ENCODE measurements around the gene SLC22A17. TPM values are rescaled to one million over a fixed set of nuclear protein-coding genes. Genes with fewer than 3 reads are reported as not detected.
A peak's percentile ranks its signal among the peaks of the same experiment; 100 is the strongest.

The SLC22A17 gene
- total and polyA plus RNA-seq, 10 of the 15 experiments (the other 5 are each of a cell fraction or from before 2014, with no cell fraction given), result not detected

DNA sequence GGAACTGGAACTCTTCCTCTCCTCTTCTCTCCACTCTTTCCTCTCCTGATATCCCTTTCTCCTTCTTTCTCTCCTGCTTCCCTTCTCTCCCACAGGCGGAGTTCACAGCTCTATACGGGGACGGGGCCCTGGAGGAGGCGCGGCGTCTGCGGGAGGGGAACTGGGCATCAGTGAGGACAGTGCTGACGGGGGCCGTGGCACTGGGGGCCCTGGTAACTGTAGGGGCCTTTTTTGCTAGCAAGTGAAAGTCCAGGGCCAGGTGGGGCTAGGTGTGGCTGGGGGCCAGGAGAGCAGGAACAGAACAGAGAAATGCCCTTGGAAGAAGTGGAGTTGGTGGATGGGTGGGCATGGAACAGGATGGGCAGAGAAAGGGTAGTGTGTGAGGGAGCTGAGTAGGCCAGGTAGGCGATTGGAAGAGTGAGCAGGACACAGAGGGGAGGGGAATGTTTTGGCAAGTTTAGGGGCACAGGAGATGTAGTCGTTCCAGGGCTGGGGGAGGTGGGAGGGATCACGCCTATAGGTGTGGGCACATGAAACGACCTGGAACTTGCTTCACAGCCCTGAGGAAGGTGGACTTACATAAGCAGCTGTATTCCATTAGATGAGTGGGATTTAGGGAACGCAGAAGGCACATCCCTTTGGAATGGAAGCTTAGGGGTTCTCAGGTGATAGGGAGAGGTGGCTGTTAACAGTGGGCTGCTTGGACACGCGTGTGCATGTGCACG, 43.8 kb downstream of the SLC22A17 start:
- peak overlapping the region; percentile 80 for H3K4me2 ChIP-seq (ENCODE audit: control insufficient read depth, insufficient read depth)
- ChIA-PET POLR2A (interaction anchor here (0.7 to 3.7 kb wide), 3 partner anchors 8 to 12 kb away, joined by 6 to 55 read pairs (median 15); partner anchors contain the start of gene PABPN1), RAD21 (ENCODE audit: unreplicated experiment) (interaction anchor here (8.7 kb wide), 1 partner anchor 13 kb away, joined by 103 read pairs; the partner anchor contains the start of gene PABPN1), CTCF (interaction anchor here (2.0 to 4.5 kb wide), 2 partner anchors 12 to 14 kb away, joined by 11 to 37 read pairs; partner anchors contain the start of gene PABPN1), SMC1A (ENCODE audit: uncharacterized antibody, unreplicated experiment) (interaction anchor here (1.2 to 2.5 kb wide), 3 partner anchors 12 to 18 kb away, joined by 3 to 10 read pairs (median 5); partner anchors contain the start of gene PABPN1)
- in situ Hi-C loops (cut with MboI), result loop anchor here (10.0 to 25.0 kb wide), 2 partner anchors 803 to 1126 kb away; partner anchors contain the start of genes DCAF11 and NRL
- FAIRE-seq (no peak), ATAC-seq (no peak), DNase-seq (ENCODE audit: low read depth, low spot score) (no peak)
- BruUV-seq (replicated peaks), result no TSS peak
- TF ChIP-seq SMC3 (IDR thresholded peaks at IDR 0.05; ENCODE audit: borderline replicate concordance, low read length) (no peak), BHLHE40 (IDR thresholded peaks at IDR 0.05; ENCODE audit: borderline replicate concordance in 1 of 2, low read depth in 2 of 2, low read length in 1 of 2) (no peak), GABPA (IDR thresholded peaks at IDR 0.05; ENCODE audit: low read depth) (no peak), RUNX3 (IDR thresholded peaks at IDR 0.05; ENCODE audit: low read length) (no peak), CHD2 (IDR thresholded peaks at IDR 0.05; ENCODE audit: borderline replicate concordance, low read depth, low read length) (no peak), BRCA1 (IDR thresholded peaks at IDR 0.05; ENCODE audit: low read depth, low read length) (no peak)
- TF ChIP-seq, protein P1, sequence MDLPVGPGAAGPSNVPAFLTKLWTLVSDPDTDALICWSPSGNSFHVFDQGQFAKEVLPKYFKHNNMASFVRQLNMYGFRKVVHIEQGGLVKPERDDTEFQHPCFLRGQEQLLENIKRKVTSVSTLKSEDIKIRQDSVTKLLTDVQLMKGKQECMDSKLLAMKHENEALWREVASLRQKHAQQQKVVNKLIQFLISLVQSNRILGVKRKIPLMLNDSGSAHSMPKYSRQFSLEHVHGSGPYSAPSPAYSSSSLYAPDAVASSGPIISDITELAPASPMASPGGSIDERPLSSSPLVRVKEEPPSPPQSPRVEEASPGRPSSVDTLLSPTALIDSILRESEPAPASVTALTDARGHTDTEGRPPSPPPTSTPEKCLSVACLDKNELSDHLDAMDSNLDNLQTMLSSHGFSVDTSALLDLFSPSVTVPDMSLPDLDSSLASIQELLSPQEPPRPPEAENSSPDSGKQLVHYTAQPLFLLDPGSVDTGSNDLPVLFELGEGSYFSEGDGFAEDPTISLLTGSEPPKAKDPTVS (IDR thresholded peaks at IDR 0.05; ENCODE audit: low read depth, low read length), result no peak
- TF ChIP-seq, protein P2, sequence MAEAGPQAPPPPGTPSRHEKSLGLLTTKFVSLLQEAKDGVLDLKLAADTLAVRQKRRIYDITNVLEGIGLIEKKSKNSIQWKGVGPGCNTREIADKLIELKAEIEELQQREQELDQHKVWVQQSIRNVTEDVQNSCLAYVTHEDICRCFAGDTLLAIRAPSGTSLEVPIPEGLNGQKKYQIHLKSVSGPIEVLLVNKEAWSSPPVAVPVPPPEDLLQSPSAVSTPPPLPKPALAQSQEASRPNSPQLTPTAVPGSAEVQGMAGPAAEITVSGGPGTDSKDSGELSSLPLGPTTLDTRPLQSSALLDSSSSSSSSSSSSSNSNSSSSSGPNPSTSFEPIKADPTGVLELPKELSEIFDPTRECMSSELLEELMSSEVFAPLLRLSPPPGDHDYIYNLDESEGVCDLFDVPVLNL (IDR thresholded peaks at IDR 0.05; ENCODE audit: low read depth, low read length), result no peak
- TF ChIP-seq, protein P3, sequence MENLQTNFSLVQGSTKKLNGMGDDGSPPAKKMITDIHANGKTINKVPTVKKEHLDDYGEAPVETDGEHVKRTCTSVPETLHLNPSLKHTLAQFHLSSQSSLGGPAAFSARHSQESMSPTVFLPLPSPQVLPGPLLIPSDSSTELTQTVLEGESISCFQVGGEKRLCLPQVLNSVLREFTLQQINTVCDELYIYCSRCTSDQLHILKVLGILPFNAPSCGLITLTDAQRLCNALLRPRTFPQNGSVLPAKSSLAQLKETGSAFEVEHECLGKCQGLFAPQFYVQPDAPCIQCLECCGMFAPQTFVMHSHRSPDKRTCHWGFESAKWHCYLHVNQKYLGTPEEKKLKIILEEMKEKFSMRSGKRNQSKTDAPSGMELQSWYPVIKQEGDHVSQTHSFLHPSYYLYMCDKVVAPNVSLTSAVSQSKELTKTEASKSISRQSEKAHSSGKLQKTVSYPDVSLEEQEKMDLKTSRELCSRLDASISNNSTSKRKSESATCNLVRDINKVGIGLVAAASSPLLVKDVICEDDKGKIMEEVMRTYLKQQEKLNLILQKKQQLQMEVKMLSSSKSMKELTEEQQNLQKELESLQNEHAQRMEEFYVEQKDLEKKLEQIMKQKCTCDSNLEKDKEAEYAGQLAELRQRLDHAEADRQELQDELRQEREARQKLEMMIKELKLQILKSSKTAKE (IDR thresholded peaks at IDR 0.05; ENCODE audit: low read depth, poor library complexity, severe bottlenecking), result no peak
- H3K4me3 ChIP-seq, result no peak overlapping the region
- H3K36me3 ChIP-seq (ENCODE audit: control insufficient read depth in 2 of 2, insufficient read depth in 2 of 2, low read length in 1 of 2), result no peaks in the 10 kb centered on the region; a peak in 1 of 4 replicates
- H3K9me3 ChIP-seq (replicated peaks; ENCODE audit: control insufficient read depth, insufficient read depth, low read length), result no peaks in the 10 kb centered on the region
- intact Hi-C loops (cut with micrococcal nuclease; ENCODE audit: unreplicated experiment), result no loop called here
- no peak overlapping the region for H2AFZ ChIP-seq (ENCODE audit: control insufficient read depth, low read depth, low read length)
- WGBS (ENCODE audit: insufficient coverage, insufficient replicate concordance, low lambda C conversion rate, missing lambda C conversion rate), result 89% methylated on average over 17 of the region's 17 CpGs
- H3K27ac ChIP-seq (ENCODE audit: control insufficient read depth, insufficient read depth), result no peak overlapping the region
- H3K4me1 ChIP-seq (ENCODE audit: control insufficient read depth, insufficient read depth, low read length), result peaks cover 17% of the 10 kb centered on the region
- peaks cover 27% of the 10 kb centered on the region for H3K79me2 ChIP-seq (ENCODE audit: control insufficient read depth, insufficient read depth, low read length)
- H3K27me3 ChIP-seq (replicated peaks in 1 of 2; ENCODE audit: control insufficient read depth in 2 of 2, insufficient read depth in 2 of 2, low read length in 1 of 2), result no peaks in the 10 kb centered on the region
- H4K20me1 ChIP-seq (ENCODE audit: control insufficient read depth, insufficient read depth), result no peaks in the 10 kb centered on the region
- no peak overlapping the region for H3K9ac ChIP-seq (ENCODE audit: control insufficient read depth, insufficient read depth, low read length)
